Measurements from ENCODE around the gene UNC45B.
"Not testable (repeated sequence)": the region's sequence is repeated elsewhere in the genome, so short reads cannot be mapped to it uniquely, and the experiment has no call there.

The UNC45B gene

DNA sequence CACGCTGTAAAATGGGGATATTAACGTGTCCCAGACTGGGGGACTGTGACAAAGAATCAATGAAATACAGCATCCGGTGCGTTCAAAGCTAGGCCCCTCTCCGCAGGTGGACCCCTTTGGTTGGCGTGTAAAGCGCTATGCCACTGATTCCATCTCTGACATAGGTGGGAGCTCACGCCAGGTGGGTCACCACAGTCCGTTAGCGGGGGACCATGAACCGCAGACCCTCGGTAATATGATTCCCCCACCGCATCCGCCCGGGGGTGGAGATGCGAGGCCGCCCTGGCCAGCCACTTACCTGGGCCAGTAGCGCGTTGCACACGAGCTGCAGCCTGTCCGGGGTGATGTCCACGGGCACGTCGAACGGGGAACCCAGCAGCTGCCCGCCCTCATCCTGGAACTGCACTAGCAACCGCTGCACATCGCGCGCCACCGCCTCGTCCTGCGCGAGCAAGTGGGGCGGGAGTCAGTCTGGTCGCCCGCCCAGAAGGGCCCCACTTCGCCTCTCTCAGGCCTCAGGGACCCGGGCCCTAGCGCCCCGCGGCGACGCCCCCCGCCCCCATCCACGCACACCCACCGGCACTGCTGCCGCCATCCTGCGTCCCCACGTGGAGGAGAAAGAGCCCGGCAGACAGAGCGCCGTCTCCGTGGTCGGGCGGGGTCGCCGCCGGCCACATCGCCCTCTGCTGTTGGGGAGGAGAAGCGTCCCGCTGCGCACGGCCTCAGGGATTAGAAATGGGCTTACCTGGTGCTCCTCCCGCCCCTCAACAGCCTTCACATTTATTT lies 5.7 kb upstream of the UNC45B start, which contains the start of gene NLE1:
TSS of gene NLE1 (minus strand) at position 623 of the 786 bp plus-strand sequence. CDS start at position 595, 28 bp downstream.
- DNase-seq, result peak; percentile 96

DNA sequence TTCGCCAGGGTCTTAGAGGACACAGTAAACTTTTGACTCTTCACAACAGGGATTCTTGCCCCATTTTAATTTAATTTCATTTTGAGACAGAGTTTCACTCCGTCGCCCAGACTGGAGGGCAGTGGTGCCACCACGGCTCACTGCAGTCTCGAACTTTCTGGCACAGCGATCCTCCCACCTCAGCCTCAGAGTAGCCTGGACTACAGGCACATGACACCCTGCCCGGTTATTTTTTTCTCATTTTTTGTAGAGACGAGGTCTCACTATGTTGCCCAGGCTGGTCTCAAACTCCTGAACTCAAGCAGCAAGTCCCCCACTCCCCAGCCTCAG lies 5.2 kb upstream of the UNC45B start:
- DNase-seq, result no peak

DNA sequence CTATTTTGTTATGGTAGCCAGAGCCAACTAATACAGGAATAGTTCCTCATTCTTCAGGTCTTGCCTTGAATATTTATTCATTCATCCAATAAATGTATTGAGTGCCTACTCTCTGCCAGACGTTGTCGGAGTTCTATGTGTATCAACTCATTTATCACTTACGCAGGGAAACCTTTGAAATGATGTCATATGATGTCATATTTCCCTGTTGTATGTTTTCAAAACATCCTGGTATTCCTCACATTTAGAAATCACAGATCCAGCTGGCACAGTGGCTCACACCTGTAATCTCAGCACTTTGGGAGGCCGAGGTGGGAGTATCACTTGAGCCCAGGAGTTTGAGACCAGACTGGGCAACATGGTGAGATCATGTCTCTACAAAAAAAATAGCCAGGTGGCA lies 2.8 kb upstream of the UNC45B start:
- DNase-seq, result no peak

DNA sequence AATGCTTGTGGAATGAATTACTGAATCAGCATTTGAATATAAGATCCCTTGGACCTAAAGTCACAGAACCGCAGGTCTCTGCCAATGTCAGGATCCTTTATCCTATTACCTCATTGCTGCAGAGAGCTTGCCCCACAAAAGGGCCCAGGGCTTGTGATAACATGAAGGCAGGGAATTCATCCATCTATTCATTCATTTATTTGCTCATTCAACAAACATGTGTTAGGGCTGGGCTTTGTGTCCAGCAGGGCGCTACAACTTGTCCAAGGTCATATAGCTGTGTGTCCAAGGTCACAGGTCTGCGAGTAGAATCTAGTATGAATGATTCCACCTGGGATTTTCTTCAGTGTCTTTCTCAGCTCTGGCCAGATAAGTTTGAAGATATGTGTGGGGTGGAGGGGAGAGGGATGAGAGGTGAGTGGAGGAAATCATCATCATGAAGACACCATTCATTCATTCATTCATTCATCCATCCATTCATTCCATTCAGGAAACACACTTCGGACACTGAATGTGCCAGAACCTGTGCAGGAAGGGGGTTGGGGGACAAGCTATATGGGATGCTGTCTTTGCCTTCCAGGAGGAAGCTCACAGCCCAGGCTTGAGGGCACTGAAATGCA lies 1.3 kb upstream of the UNC45B start:
- no peak for DNase-seq

DNA sequence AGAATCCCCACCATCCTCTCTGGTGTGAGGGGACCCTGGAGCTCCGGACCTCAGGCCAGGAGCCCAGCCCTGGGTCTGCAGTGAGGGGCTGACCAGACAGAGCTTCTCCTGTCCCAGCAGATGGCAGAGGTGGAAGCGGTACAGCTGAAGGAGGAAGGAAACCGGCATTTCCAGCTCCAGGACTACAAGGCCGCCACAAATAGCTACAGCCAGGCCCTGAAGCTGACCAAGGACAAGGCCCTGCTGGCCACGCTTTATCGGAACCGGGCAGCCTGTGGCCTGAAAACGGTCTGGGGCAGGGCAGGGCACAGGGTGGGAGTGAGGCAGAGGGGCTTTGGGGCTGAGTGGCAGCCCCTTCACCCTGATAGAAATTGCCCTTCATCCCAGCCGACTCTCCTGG lies 527 bp downstream of the UNC45B start:
- no peak for DNase-seq

DNA sequence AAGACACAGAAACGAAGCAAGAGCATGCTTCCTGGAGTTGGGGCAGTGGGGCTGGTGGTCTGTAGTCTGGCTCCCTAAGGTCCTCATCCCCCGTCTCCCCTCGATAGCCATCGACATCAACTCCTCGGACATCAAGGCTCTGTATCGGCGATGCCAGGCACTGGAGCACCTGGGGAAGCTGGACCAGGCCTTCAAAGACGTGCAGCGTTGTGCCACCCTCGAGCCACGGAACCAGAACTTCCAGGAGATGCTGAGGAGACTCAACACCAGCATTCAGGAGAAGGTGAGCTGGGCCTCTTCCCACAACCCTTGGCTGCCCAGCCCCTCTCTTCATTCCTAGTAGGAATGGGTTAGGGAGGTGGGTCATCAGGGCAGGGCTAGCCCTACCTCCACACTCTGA lies 2.3 kb downstream of the UNC45B start:
- DNase-seq, result no peak

DNA sequence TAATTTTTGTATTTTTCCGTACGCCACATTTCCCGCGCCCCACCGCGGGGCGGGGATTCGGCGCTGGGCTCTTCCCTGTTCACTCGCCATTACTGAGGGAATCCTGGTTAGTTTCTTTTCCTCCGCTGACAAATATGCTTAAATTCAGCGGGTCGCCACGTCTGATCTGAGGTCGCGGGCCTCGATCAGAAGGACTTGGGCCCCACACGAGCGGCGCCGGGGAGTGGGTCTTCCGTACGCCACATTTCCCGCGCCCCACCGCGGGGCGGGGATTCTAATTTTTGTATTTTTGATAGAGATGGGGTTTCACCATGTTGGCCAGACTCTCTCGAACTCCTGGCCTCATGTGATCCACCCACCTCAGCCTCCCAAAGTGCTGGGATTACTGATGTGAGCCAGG lies 3.5 kb downstream of the UNC45B start:
- DNase-seq, result not testable (repeated sequence)

DNA sequence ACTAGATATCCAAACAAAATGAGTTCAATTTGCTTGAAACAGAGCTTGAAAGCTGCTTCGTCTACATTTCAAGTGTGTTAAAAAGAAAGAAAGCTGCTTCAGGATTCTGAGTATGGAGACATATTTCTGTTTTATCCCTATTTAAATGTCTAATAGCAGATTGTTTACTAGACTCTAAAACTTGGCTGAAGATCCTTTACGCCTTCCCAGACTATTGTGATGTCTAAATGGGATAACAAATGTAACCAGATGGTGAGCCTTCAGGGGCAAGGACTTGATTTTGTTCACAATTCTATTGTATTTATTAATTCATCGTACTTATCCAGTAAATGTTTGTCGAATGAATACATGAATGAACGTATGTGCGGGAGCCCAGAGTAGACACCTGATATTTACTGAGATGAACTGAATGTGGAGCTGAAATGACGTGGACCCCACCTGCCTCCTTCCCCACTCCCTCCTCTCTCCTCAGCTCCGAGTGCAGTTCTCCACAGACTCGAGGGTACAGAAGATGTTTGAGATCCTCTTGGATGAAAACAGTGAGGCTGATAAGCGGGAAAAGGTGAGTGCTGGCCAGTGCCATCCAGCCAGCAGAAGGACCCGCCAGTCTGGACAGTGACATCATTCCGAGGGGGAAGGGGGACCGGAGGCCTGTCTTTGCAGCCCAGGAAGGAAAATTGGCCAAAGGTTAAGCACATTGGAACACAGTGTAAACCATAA lies 5.0 kb downstream of the UNC45B start:
- DNase-seq, result no peak

DNA sequence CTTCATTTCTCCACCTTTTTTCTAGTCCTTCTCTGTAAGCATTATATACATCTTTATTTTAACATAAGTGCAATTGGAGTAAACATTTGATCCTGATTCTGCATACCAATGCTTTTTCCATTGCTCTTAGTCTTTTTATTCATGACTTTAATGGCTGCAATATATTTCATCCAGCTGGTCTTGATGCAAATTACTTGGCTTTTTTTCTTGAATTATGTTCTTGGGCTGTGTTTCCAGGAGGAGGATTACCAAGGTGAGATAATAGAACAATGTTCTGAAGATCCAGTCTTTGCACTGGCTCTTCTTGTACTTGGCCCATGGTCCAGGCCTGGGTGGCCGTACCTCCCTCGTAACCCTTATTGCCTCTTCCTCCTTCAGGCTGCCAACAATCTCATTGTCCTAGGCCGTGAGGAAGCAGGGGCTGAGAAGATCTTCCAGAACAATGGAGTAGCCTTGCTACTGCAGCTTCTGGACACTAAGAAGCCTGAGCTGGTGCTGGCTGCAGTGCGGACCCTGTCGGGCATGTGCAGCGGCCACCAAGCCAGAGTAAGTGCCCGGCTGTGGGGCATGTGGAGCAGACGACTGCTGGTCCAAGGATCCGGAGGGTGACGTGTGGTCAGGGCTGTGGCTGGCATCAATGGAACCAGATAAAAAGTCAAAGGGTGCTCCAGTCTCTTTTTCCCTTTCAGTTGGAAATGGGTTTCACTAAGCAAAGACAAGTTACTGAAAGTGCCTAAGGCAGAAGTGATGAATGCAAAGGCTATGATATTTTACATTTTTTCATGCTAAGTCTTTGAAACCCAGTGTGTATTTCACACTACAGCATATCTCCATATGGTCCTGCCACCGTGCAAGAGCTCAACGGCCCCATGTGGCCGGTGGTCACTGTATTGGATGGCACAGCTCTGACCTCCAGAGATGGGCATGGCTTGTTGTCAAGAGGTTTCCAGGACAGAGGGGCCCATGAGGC lies 6.9 kb downstream of the UNC45B start:
- DNase-seq, result no peak

DNA sequence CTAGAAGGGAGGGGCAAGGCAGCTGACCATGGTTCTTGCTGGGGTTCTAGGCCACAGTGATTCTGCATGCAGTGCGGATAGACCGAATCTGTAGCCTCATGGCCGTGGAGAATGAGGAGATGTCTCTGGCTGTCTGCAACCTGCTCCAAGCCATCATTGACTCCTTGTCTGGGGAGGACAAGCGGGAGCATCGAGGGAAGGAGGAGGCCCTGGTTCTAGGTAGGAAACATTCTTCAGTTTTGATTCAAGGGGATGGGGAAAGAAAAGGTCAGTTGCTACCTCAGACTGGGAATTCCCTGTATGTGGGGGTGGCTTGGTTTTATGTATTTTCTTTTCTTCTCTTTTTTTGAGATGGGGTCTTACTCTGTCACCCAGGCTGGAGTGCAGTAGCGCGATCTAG lies 7.6 kb downstream of the UNC45B start:
- no peak for DNase-seq

DNA sequence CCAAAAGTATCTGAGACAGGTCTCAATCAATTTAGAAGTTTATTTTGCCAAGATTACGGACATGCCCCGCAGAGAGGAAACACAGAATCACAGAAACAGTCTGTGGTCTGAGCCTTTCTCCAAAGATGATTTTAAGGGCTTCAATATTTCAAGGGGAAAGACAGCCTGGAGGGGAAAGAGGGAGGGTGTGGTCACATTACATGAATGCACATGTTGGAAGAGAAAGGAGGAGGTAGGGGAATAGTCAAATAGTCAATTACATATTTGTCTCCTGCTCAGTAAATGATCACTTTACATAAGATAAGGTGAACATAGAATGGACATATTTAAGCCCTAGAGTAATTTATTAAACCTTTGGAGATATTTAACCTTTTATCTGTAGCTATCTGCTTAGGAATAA lies 12.3 kb downstream of the UNC45B start:
- DNase-seq, result peak; percentile 14

DNA sequence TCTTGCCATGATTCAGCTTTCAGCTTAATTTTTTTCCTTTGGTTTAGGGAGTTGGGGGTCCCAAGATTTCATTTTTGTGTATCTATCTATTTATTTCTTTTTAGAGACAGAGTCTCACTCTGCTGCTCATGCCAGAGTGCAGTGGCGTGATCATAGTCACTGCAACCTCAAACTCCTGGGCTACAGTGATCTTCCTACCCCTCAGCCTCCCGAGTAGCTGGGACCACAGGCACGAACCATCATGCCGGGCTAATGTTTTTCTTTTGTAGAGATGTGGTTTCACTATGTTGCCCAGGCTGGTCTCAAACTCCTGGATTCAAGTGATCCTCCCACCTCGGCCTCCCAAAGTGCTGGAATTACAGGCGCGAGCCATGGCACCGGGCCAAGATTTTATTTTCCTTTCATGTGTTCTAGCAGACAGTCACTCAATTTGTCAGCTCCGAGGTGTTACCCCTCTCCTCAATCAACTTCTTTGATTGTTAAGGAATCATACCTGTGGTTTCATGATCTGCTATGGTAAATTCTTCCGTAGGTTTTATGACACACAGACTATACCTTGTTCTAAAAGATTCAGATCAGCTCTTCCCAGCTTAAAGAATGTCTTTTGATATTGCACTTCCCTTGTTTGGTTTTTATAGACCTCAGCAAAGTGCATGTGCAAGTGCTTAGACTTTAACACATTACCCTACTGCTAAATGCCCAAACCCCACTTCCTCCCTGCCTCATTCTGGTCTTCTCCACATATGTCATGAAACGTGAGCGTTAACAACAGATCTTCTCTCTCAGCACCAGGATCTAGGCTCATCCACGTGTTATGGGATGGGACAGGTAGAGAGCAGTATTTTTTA lies 13.0 kb downstream of the UNC45B start:
- DNase-seq, result peak; percentile 68

DNA sequence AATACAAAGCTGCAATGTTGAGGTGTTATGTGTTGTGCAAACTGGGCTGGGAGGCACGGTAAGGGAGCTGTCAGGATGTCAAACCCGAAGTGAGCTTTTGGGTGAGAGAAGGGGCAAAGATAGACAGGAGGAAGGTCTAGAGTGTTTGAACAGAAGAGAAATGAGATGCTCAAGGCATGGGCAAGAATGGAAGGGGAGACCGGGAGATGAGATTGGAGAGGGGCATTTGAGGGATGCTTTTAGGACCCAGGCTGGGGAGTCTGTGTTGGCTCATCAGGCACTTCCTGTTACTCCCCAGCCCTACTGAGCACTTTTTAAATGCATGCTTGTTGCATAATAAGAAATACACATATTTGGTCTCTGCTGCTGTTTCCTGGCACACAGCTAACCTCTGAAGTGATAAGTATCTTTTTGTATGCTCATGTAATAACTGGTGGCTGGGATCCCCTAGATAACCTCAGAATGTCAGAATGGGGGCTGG lies 13.7 kb downstream of the UNC45B start:
- DNase-seq, result peak; percentile 61

DNA sequence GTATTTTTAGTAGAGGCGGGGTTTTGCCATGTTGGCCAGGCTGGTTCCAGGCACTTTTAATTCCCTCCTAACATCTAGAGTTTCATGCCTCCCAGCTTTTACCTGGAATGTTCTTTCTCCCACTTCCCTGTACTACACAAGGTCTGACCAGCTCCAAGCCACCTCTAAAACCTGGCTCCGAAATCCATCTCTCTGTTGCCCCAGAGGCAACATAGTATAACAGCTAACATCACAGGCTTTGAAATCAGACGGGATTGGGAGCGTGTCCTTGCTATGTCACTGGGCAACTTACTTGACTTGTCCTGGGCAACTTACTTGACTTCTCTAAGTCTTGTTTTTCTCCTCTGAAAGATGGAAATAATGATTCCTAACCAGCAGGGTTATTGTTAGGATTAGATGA lies 15.1 kb downstream of the UNC45B start:
- DNase-seq, result no peak

DNA sequence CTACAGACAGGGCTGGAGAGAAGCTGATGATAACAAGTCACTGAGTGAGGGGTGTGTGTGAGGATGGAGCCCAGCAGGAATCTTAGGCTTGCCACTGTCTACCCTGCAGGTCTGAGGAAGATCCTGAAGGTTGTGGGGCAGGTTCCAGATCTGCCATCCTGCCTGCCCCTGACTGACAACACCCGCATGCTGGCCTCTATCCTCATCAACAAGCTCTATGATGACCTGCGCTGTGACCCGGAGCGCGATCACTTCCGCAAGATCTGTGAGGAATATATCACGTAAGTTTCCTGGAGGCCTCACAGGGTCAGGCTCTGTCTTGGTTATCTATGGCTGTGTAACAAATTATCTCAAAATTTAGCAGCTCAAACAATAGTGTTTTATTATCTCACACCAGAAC lies 16.3 kb downstream of the UNC45B start:
- DNase-seq, result no peak

DNA sequence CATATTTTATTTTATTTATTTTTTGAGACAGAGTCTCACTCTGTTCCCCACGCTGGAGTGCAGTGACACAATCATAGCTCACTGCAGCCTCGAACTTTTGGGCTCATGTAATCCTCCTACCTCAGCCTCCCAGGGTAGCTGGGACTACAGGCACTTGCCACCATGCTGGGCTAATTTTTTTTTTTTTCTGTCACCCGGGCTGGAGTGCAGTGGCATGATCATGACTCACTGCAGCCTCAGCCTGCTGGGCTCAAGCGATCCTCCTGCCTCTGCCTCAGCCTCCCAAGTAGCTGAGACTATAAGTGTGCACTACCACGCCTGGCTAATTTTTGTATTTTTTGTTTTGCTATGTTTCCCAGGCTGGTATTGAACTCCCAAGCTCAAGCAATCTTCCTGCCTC lies 17.1 kb downstream of the UNC45B start:
- DNase-seq, result no peak

DNA sequence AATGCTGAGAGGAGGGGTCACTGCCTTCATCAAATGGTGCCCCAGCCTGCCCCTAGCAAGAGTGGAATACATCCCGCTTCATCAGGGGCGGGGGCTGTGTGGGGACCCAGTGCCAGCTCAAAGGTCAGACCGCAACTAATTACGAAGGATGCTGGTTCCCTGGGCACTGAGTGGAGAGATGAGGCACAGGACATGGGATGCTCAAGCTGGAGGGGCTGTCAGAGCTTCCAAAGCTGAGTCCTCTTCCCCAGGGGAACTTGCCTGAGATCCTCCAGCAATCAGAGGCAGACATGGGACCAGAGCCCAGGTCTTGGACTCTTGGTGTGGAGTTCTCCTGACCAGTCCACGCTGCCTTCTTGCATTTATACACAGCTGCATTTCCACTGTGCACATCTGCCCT lies 18.9 kb downstream of the UNC45B start:
- DNase-seq, result no peak

DNA sequence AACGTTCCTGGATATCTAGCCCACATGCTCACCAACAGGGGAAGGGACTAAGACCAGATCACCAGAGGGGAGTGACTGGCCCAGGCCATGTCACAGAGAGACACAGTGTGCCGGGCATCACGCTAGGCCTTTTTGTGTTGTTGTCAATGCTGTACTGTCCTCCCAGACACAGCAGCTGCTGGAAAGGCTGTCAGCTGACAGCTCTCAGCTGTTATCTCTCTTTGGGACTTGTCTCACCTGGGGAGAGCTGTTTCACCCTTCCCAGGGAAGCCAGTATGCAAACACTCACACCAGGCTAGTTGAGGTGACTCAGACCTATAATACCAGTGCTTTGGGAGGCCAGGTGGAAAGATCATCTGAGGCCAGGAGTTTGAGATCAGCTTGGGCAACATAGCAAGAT lies 19.4 kb downstream of the UNC45B start:
- DNase-seq, result no peak

DNA sequence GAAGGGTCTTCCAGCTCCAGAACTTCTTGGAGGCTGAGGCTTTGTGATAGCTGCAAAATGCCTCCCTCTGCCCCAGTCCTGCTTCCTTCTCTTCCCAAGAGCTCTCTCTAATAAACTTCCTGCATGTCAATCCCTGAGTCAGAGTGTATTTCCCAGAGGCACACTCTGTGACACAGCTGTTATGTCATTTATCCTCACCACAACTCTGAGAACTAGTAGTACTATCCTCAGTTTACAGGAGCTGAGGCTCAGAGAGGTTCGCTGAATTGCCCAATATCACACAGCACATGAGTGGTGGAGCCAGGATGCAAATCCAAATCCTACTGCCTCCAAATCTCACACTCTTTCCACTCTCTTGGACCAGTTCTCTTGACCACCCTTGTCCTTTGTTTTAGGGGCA lies 20.0 kb downstream of the UNC45B start:
- DNase-seq, result no peak

DNA sequence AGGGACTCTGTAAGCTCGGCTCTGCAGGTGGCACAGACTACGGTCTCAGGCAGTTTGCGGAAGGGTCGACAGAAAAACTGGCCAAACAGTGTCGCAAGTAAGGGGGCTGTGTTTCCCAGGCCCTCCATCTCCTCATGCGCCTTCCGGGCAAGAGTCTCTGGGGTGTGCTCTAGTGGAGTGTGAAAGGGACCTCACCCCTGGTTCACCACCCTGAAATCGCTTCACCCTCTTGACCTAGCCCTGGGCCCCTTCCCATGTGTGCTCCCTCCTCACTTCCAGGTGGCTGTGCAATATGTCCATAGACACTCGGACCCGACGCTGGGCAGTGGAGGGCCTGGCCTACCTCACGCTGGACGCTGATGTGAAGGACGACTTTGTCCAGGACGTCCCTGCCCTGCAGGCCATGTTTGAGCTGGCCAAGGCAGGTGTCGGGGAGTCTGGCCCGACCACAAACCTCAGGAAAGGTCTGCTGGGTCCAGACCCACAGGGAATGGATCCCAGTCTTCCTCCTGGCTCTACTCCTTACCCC lies 22.3 kb downstream of the UNC45B start:
- DNase-seq, result no peak

DNA sequence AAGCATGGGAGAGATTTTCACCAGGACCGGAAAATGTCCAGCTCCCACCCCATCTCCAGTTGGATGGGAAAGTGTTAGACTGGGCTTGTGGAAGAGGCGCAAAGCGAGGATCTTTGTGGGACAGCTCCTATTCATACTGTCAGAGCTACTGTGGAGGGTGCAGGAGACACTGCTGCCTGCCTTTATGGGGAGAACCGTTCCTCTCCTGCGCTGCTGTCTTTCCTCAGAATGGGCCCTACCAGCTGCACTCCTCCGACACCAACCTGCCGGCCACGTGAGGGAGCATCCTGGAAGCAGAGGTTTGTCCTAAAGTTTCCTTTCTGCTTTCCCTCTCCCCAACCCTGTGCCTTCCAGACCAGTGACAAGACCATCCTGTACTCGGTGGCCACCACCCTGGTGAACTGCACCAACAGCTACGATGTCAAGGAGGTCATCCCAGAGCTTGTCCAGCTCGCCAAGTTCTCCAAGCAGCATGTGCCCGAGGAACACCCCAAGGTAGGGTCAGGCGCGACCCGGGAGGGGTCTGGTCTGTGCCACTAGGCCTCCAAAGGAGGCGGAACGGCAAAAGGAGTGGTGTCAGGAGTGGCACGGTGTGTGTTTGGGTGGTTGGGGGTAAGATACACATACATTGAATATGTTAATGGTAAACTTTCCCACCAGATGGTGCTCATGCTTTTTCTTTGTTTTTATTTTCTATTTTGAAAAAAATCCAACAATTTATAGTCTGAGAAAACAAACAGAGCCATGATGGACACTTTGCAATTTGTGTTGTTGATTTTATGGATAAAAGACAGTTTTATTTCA lies 23.6 kb downstream of the UNC45B start:
- DNase-seq, result no peak

Data from activated effector memory CD4-positive, alpha-beta T cell treated with anti-CD3 and anti-CD28 coated beads, Interleukin-2, amount 50 U/mL, for 16 hours (primary cell).